Liver (tissue), 9 donors: ENCODE data around the gene TAS1R1. TPM values are rescaled to one million over a fixed set of nuclear protein-coding genes. Genes with fewer than 3 reads are reported as not detected.

Experiments
- DNase-seq: peaks from one replicate; pipeline ENCODE4 v3.0.0-alpha.2; 2017; ENCODE audit warnings: low spot score
- H3K27ac ChIP-seq, 2 donors: one replicate each; pipeline ENCODE4 v1.7.0; 2013; ENCODE audit warnings: inconsistent platforms in 2 of 2, low read length in 2 of 2, control low read depth in 1 of 2, low read depth in 1 of 2, mild to moderate bottlenecking in 1 of 2
- H3K27me3 ChIP-seq, 4 donors: one replicate each; pipeline versions ENCODE4 v1.6.1 to v1.7.0; 2013; ENCODE audit warnings: low read length in 3 of 4, inconsistent platforms in 1 of 4, mild to moderate bottlenecking in 1 of 4, moderate library complexity in 1 of 4; ENCODE audit not compliant: control insufficient read depth in 4 of 4, insufficient read depth in 4 of 4
- H3K36me3 ChIP-seq, 4 donors: one replicate each; pipeline versions ENCODE4 v1.6.1 to v1.7.0; 2013; ENCODE audit warnings: low read length in 3 of 4, mild to moderate bottlenecking in 3 of 4, low read depth in 1 of 4, moderate library complexity in 1 of 4; ENCODE audit not compliant: control insufficient read depth in 4 of 4, insufficient read depth in 3 of 4
- H3K4me1 ChIP-seq, 4 donors: one replicate each; pipeline versions ENCODE4 v1.6.1 to v1.7.0; 2013; ENCODE audit warnings: low read length in 3 of 4, mild to moderate bottlenecking in 3 of 4, moderate library complexity in 1 of 4; ENCODE audit not compliant: control insufficient read depth in 4 of 4, insufficient read depth in 4 of 4
- H3K4me3 ChIP-seq, 3 donors: one replicate each; pipeline versions ENCODE4 v1.6.1 to v1.7.0; 2013; ENCODE audit warnings: low read length in 3 of 3, control low read depth in 1 of 3, low read depth in 1 of 3, mild to moderate bottlenecking in 1 of 3
- H3K9ac ChIP-seq, 2 donors: one replicate each; pipeline ENCODE4 v1.7.0; 2013; ENCODE audit warnings: low read length in 2 of 2, mild to moderate bottlenecking in 2 of 2, moderate library complexity in 2 of 2, control low read depth in 1 of 2, low read depth in 1 of 2
- H3K9me3 ChIP-seq, 4 donors: one replicate each; pipeline versions ENCODE4 v1.6.1 to v1.7.0; 2013; ENCODE audit warnings: low read length in 3 of 4; ENCODE audit not compliant: control insufficient read depth in 4 of 4
- EGR1 ChIP-seq, 2 donors: IDR thresholded peaks; 2 replicates each; pipeline ENCODE4 v1.6.1; 2016 to 2018; ENCODE audit warnings: antibody characterized with exemption in 2 of 2, low read depth in 2 of 2
- FOXA1 ChIP-seq: IDR thresholded peaks from 2 replicates; pipeline ENCODE4 v1.6.1; 2016; ENCODE audit warnings: antibody characterized with exemption
- FOXA2 ChIP-seq: IDR thresholded peaks from 2 replicates; pipeline ENCODE4 v1.6.1; 2016; ENCODE audit warnings: antibody characterized with exemption
- GABPA ChIP-seq, 2 donors: IDR thresholded peaks in 1 of 2; conservative IDR thresholded peaks in 1 of 2; 2 replicates each; pipeline ENCODE4 v1.6.1; 2016; ENCODE audit warnings: antibody characterized with exemption in 2 of 2, mild to moderate bottlenecking in 1 of 2, moderate library complexity in 1 of 2
- HNF4A ChIP-seq, 2 donors: conservative IDR thresholded peaks; 2 replicates each; pipeline ENCODE4 v1.6.1; 2016; ENCODE audit warnings: antibody characterized with exemption in 2 of 2, mild to moderate bottlenecking in 2 of 2
- HNF4G ChIP-seq: IDR thresholded peaks from 2 replicates; pipeline ENCODE4 v1.6.1; 2016; ENCODE audit warnings: antibody characterized with exemption
- JUND ChIP-seq, 2 donors: IDR thresholded peaks; 2 replicates each; pipeline ENCODE4 v1.6.1; 2016; ENCODE audit warnings: antibody characterized with exemption in 2 of 2
- NR2F2 ChIP-seq: IDR thresholded peaks from 2 replicates; pipeline ENCODE4 v1.6.1; 2016; ENCODE audit warnings: antibody characterized with exemption
- RAD21 ChIP-seq, 2 donors: IDR thresholded peaks; 2 replicates each; pipeline ENCODE4 v1.6.1; 2016; ENCODE audit warnings: antibody characterized with exemption in 2 of 2, mild to moderate bottlenecking in 2 of 2
- RXRA ChIP-seq, 2 donors: IDR thresholded peaks; 2 replicates each; pipeline ENCODE4 v1.6.1; 2017 to 2018; ENCODE audit warnings: antibody characterized with exemption in 2 of 2, mild to moderate bottlenecking in 1 of 2
- SP1 ChIP-seq: IDR thresholded peaks from 2 replicates; pipeline ENCODE4 v1.6.1; 2018; ENCODE audit warnings: antibody characterized with exemption, mild to moderate bottlenecking
- TAF1 ChIP-seq: conservative IDR thresholded peaks from 2 replicates; pipeline ENCODE4 v1.6.1; 2016; ENCODE audit warnings: antibody characterized with exemption, mild to moderate bottlenecking
- YY1 ChIP-seq: IDR thresholded peaks from 2 replicates; pipeline ENCODE4 v1.6.1; 2016; ENCODE audit warnings: antibody characterized with exemption, mild to moderate bottlenecking
- WGBS: extraction: QIAGEN DNeasy Blood & Tissue Kit; methylation state at CpG from one replicate; pipeline ENCODE4 v1.1.7; 2013; 5-methylcytosine and 5-hydroxymethylcytosine counted together
- polyA plus RNA-seq, 2 donors: library from polyadenylated mRNA; stranded (reverse) in 1 of 2; unstranded in 1 of 2; fragments of 200-250 nt in 1 of 2; fragments of >200 nt in 1 of 2; fragmentation: Nextera tagmentation in 1 of 2; extraction: Ambion mirVana in 1 of 2; gene quantifications; one replicate each; pipeline versions ENCODE4 v1.2.1 to v1.2.3, GENCODE V29; 2013 to 2015
- total RNA-seq, 2 donors: library from RNA; depleted of rRNA; stranded (reverse); fragments of >200 nt; gene quantifications; one replicate each; pipeline ENCODE4 v1.2.3, GENCODE V29; 2014
- TF ChIP-seq, protein P1 (sequence below): IDR thresholded peaks from 2 replicates; pipeline ENCODE4 v1.6.1; 2016; ENCODE audit warnings: antibody characterized with exemption, mild to moderate bottlenecking
- TF ChIP-seq, protein P2 (sequence below): IDR thresholded peaks from 2 replicates; pipeline ENCODE4 v1.6.1; 2016; ENCODE audit warnings: antibody characterized with exemption
- TF ChIP-seq, protein P3 (sequence below): IDR thresholded peaks from 2 replicates; pipeline ENCODE4 v1.6.1; 2016; ENCODE audit warnings: antibody characterized with exemption
- TF ChIP-seq, protein P4 (sequence below): fragments of 150-350 bp; IDR thresholded peaks from 2 replicates; pipeline ENCODE4 v1.5.1; 2017; ENCODE audit warnings: improper control_type of control experiment, low read depth, low read length; ENCODE audit not compliant: missing input control
- TF ChIP-seq, protein P5 (sequence below): IDR thresholded peaks from 2 replicates; pipeline ENCODE4 v1.6.1; 2016; ENCODE audit warnings: antibody characterized with exemption
- donor health status: healthy.
- donor health status: healthy.
- donor health status: healthy.
- donor health status: healthy.
- donor health status: healthy.

Gene TAS1R1
- total and polyA plus RNA-seq, 4 donors = not detected

DNA sequence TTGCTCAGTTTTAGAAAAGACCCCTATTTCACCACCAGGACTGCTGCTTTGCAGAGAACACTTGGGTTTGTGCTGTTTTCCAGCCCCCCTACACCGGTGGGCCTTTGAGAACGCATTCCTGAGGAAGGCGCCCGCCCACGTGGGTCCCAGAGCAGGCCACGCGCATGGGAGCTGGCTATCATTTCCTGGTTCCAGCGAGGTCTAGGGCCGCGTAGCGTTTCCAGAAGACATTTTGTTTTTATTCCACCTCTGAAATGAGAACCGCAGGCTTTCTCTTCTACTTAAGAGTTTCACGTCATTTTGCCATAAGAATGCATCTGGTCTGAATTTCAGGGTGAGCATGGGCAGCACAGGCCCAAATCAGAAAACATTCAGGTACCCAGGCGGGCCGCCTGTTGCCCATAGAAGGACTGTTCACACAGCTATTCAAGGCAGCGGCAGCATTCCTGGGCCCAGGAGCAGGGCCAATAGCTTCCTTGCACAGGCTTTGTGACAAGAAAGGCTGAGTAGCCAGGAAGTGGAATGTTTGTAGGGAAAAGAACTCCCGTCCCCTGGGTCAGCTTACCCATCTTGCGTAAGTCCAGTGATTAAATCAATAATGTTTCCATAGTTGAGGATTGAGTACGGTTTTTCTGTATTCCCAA is 48.9 kb downstream of the TAS1R1 start (continued):
- TF ChIP-seq, protein P1, sequence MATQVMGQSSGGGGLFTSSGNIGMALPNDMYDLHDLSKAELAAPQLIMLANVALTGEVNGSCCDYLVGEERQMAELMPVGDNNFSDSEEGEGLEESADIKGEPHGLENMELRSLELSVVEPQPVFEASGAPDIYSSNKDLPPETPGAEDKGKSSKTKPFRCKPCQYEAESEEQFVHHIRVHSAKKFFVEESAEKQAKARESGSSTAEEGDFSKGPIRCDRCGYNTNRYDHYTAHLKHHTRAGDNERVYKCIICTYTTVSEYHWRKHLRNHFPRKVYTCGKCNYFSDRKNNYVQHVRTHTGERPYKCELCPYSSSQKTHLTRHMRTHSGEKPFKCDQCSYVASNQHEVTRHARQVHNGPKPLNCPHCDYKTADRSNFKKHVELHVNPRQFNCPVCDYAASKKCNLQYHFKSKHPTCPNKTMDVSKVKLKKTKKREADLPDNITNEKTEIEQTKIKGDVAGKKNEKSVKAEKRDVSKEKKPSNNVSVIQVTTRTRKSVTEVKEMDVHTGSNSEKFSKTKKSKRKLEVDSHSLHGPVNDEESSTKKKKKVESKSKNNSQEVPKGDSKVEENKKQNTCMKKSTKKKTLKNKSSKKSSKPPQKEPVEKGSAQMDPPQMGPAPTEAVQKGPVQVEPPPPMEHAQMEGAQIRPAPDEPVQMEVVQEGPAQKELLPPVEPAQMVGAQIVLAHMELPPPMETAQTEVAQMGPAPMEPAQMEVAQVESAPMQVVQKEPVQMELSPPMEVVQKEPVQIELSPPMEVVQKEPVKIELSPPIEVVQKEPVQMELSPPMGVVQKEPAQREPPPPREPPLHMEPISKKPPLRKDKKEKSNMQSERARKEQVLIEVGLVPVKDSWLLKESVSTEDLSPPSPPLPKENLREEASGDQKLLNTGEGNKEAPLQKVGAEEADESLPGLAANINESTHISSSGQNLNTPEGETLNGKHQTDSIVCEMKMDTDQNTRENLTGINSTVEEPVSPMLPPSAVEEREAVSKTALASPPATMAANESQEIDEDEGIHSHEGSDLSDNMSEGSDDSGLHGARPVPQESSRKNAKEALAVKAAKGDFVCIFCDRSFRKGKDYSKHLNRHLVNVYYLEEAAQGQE = peak; percentile 71
- no peak for TF ChIP-seq FOXA2
- TF ChIP-seq FOXA1 = no peak
- TF ChIP-seq TAF1 = peak; percentile 94
- peak; percentile 84 for TF ChIP-seq HNF4G
- no peak for TF ChIP-seq NR2F2
- TF ChIP-seq RAD21 (IDR thresholded peaks at IDR 0.05) = peak in 1 of 2 donors; percentile 44
- peak; percentile 95 for TF ChIP-seq YY1
- TF ChIP-seq EGR1 (IDR thresholded peaks at IDR 0.05; ENCODE audit: low read depth in 2 of 2) = peak in 1 of 2 donors; percentile 82

DNA sequence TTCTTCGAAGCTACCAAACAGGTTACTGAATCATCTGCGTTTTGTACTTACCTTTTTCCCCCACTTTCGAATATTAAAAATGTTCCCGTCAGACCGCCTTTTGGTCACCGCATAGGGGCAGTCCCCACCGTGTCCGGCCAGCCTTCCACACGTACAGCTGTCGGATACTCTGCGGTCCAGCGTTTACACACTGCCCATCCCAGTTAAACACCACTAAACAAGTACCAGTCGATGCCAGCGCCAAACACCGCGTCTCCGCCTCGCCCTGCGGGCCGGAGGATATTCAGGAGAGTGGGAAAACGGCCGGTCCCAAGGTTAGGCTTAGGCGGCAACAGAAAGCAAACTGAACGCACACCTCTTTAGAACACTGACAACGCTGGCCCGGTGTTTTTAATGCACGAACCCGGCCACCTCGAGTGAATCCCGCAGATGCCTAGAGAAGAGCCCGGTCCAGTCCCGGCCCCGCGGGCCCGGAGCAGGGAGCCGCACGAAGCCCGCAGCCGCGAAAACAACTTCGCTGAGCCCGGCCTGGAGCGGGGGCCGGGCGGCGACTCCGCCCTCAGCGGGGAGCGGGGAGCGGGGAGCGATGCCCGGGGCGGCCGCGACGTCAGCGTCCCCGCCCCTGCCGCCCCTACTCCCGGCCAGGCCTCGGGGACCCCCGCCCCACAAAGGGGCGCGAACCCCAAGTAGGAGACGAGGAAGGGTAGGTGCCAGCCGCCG is 57.7 kb downstream of the TAS1R1 start:
- TF ChIP-seq FOXA1 = no peak
- TF ChIP-seq, protein P2, sequence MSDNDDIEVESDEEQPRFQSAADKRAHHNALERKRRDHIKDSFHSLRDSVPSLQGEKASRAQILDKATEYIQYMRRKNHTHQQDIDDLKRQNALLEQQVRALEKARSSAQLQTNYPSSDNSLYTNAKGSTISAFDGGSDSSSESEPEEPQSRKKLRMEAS = no peak
- TF ChIP-seq RAD21 (IDR thresholded peaks at IDR 0.05) = peak in 1 of 2 donors; percentile 36
- TF ChIP-seq, protein P3, sequence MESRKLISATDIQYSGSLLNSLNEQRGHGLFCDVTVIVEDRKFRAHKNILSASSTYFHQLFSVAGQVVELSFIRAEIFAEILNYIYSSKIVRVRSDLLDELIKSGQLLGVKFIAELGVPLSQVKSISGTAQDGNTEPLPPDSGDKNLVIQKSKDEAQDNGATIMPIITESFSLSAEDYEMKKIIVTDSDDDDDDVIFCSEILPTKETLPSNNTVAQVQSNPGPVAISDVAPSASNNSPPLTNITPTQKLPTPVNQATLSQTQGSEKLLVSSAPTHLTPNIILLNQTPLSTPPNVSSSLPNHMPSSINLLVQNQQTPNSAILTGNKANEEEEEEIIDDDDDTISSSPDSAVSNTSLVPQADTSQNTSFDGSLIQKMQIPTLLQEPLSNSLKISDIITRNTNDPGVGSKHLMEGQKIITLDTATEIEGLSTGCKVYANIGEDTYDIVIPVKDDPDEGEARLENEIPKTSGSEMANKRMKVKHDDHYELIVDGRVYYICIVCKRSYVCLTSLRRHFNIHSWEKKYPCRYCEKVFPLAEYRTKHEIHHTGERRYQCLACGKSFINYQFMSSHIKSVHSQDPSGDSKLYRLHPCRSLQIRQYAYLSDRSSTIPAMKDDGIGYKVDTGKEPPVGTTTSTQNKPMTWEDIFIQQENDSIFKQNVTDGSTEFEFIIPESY = no peak
- TF ChIP-seq GABPA (IDR thresholded peaks at IDR 0.05 in 1 of 2, conservative IDR thresholded peaks at IDR 0.05 in 1 of 2) = no peak
- no peak for TF ChIP-seq RXRA (IDR thresholded peaks at IDR 0.05)
- no peak for TF ChIP-seq HNF4A (conservative IDR thresholded peaks at IDR 0.05)
- no peak for TF ChIP-seq NR2F2
- no peak for TF ChIP-seq EGR1 (IDR thresholded peaks at IDR 0.05; ENCODE audit: low read depth in 2 of 2)
- TF ChIP-seq SP1 = peak; percentile 27
- TF ChIP-seq, protein P4, sequence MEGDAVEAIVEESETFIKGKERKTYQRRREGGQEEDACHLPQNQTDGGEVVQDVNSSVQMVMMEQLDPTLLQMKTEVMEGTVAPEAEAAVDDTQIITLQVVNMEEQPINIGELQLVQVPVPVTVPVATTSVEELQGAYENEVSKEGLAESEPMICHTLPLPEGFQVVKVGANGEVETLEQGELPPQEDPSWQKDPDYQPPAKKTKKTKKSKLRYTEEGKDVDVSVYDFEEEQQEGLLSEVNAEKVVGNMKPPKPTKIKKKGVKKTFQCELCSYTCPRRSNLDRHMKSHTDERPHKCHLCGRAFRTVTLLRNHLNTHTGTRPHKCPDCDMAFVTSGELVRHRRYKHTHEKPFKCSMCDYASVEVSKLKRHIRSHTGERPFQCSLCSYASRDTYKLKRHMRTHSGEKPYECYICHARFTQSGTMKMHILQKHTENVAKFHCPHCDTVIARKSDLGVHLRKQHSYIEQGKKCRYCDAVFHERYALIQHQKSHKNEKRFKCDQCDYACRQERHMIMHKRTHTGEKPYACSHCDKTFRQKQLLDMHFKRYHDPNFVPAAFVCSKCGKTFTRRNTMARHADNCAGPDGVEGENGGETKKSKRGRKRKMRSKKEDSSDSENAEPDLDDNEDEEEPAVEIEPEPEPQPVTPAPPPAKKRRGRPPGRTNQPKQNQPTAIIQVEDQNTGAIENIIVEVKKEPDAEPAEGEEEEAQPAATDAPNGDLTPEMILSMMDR = no peak
- no peak for TF ChIP-seq JUND (IDR thresholded peaks at IDR 0.05)
- TF ChIP-seq YY1 = peak; percentile 19
- TF ChIP-seq, protein P5, sequence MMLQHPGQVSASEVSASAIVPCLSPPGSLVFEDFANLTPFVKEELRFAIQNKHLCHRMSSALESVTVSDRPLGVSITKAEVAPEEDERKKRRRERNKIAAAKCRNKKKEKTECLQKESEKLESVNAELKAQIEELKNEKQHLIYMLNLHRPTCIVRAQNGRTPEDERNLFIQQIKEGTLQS = no peak
- TF ChIP-seq TAF1 = peak; percentile 39
- TF ChIP-seq, protein P1 = peak; percentile 9
- TF ChIP-seq HNF4G = no peak
- TF ChIP-seq FOXA2 = no peak
- H3K9me3 ChIP-seq = no peaks in the 10 kb centered on the region
- no peaks in the 10 kb centered on the region for H3K27me3 ChIP-seq
- peak overlapping the region; percentile 44 to 95 for H3K9ac ChIP-seq
- no peak for DNase-seq
- WGBS = under 1% methylated on average over 67 of the region's 67 CpGs
- H3K36me3 ChIP-seq = peaks cover 0 to 1% (median 0%) of the 10 kb centered on the region in 4 donors
- H3K4me3 ChIP-seq = peak overlapping the region; percentile 55 to 97 (median 78)
- H3K4me1 ChIP-seq = peaks cover 4 to 11% (median 8%) of the 10 kb centered on the region in 4 donors
- peak overlapping the region; percentile 95 to 97 for H3K27ac ChIP-seq
